Naive thymus-derived CD8-positive, alpha-beta T cell (primary cell): ENCODE measurements around the gene OR51D1. TPM values are rescaled to one million over a fixed set of nuclear protein-coding genes. Genes with fewer than 3 reads are reported as not detected.

Experiments used
- polyA plus RNA-seq, 3 donors: library from polyadenylated mRNA; unstranded; fragments of 300-500 nt; fragmentation: Illumina TruSeq; gene quantifications; one replicate each; pipeline ENCODE4 v1.2.3, GENCODE V29; 2021
- total RNA-seq, 8 experiments: library from RNA in 2 of 8; stranded (reverse) in 2 of 8; gene quantifications; one replicate each; pipeline ENCODE4 v1.2.3 and lab custom pipeline; 2021 to 2026

Gene OR51D1
- total and polyA plus RNA-seq, 5 experiments from 2014 or later, result not detected

Other genes with a start within 250 kb of the OR51D1 start
- 10 to 100 TPM; 23.1 to 27.8 TPM for gene TRIM21, start 243.8 kb upstream of the OR51D1 start, total RNA-seq
- gene TRIM21, start 243.8 kb upstream of the OR51D1 start, polyA plus RNA-seq, result 10 to 100 TPM; 30.1 to 40.2 (median 33.9) TPM
- not detected for gene OR52K2, start 188.2 kb upstream of the OR51D1 start, total RNA-seq
- not detected for gene OR52K2, start 188.2 kb upstream of the OR51D1 start, polyA plus RNA-seq
- gene OR52K1, start 154.8 kb upstream of the OR51D1 start, total RNA-seq, result not detected
- gene OR52K1, start 154.8 kb upstream of the OR51D1 start, polyA plus RNA-seq, result not detected
- not detected for gene OR52M1, start 92.3 kb upstream of the OR51D1 start, total RNA-seq
- gene OR52M1, start 92.3 kb upstream of the OR51D1 start, polyA plus RNA-seq, result not detected
- gene OR52I2, start 55.7 kb upstream of the OR51D1 start, total RNA-seq, result not detected
- not detected for gene OR52I2, start 55.7 kb upstream of the OR51D1 start, polyA plus RNA-seq
- not detected for gene OR52I1, start 43.4 kb upstream of the OR51D1 start, total RNA-seq
- not detected for gene OR52I1, start 43.4 kb upstream of the OR51D1 start, polyA plus RNA-seq
- 10 to 100 TPM; 22.2 to 24.2 TPM for gene TRIM68, start 29.2 kb upstream of the OR51D1 start, total RNA-seq
- 10 to 100 TPM; 11.1 to 16.1 (median 12.1) TPM for gene TRIM68, start 29.2 kb upstream of the OR51D1 start, polyA plus RNA-seq
- not detected for gene OR51E1, start 6.5 kb downstream of the OR51D1 start, total RNA-seq
- not detected for gene OR51E1, start 6.5 kb downstream of the OR51D1 start, polyA plus RNA-seq
- not detected for gene OR51E2, start 60.4 kb downstream of the OR51D1 start, total RNA-seq
- gene OR51E2, start 60.4 kb downstream of the OR51D1 start, polyA plus RNA-seq, result not detected
- not detected for gene MMP26, start 67.3 kb downstream of the OR51D1 start, total RNA-seq
- gene MMP26, start 67.3 kb downstream of the OR51D1 start, polyA plus RNA-seq, result not detected
- not detected for gene OR51F1, start 132.5 kb downstream of the OR51D1 start, total RNA-seq
- gene OR51F1, start 132.5 kb downstream of the OR51D1 start, polyA plus RNA-seq, result not detected
- gene OR52R1, start 166.9 kb downstream of the OR51D1 start, total RNA-seq, result not detected
- gene OR52R1, start 166.9 kb downstream of the OR51D1 start, polyA plus RNA-seq, result not detected
- not detected for gene OR51F2, start 183.8 kb downstream of the OR51D1 start, total RNA-seq
- not detected for gene OR51F2, start 183.8 kb downstream of the OR51D1 start, polyA plus RNA-seq
- not detected for gene OR51S1, start 211.7 kb downstream of the OR51D1 start, total RNA-seq
- gene OR51S1, start 211.7 kb downstream of the OR51D1 start, polyA plus RNA-seq, result not detected
- not detected for gene OR51T1, start 244.4 kb downstream of the OR51D1 start, total RNA-seq
- gene OR51T1, start 244.4 kb downstream of the OR51D1 start, polyA plus RNA-seq, result not detected